Measurements from ENCODE around the gene MED13L.

The MED13L gene

GRCh38 chr12:116169071-116169470 lies 108.4 kb downstream of the MED13L start:
- no peak overlapping the region for H3K4me3 ChIP-seq (replicated peaks; ENCODE audit: low read depth, low read length)
- no peak for DNase-seq (ENCODE audit: extremely low read depth, low read depth)
- TF ChIP-seq CTCF (IDR thresholded peaks at IDR 0.05; ENCODE audit: low read depth, low read length, missing control alignments), result no peak

GRCh38 chr12:116166306-116166705 lies 111.2 kb downstream of the MED13L start:
- DNase-seq (ENCODE audit: extremely low read depth, low read depth), result no peak
- H3K4me3 ChIP-seq (replicated peaks; ENCODE audit: low read depth, low read length), result no peak overlapping the region
- TF ChIP-seq CTCF (IDR thresholded peaks at IDR 0.05; ENCODE audit: low read depth, low read length, missing control alignments), result no peak

GRCh38 chr12:116165036-116165425 lies 112.5 kb downstream of the MED13L start:
- TF ChIP-seq CTCF (IDR thresholded peaks at IDR 0.05; ENCODE audit: low read depth, low read length, missing control alignments), result no peak
- DNase-seq (ENCODE audit: extremely low read depth, low read depth), result no peak
- H3K4me3 ChIP-seq (replicated peaks; ENCODE audit: low read depth, low read length), result no peak overlapping the region

GRCh38 chr12:116164250-116165035 lies 113.0 kb downstream of the MED13L start:
- no peak for TF ChIP-seq CTCF (IDR thresholded peaks at IDR 0.05; ENCODE audit: low read depth, low read length, missing control alignments)
- no peak overlapping the region for H3K4me3 ChIP-seq (replicated peaks; ENCODE audit: low read depth, low read length)
- no peak for DNase-seq (ENCODE audit: extremely low read depth, low read depth)

GRCh38 chr12:116162071-116162470 lies 115.4 kb downstream of the MED13L start:
- no peak overlapping the region for H3K4me3 ChIP-seq (replicated peaks; ENCODE audit: low read depth, low read length)
- no peak for TF ChIP-seq CTCF (IDR thresholded peaks at IDR 0.05; ENCODE audit: low read depth, low read length, missing control alignments)
- no peak for DNase-seq (ENCODE audit: extremely low read depth, low read depth)

GRCh38 chr12:116161588-116161987 lies 115.9 kb downstream of the MED13L start:
- H3K4me3 ChIP-seq (replicated peaks; ENCODE audit: low read depth, low read length), result no peak overlapping the region
- no peak for DNase-seq (ENCODE audit: extremely low read depth, low read depth)

More at GRCh38 chr12:116161588-116161987, 115.9 kb downstream of the MED13L start:
- no peak for TF ChIP-seq CTCF (IDR thresholded peaks at IDR 0.05; ENCODE audit: low read depth, low read length, missing control alignments)
